Vagina (tissue), 2 donors: ENCODE measurements around the gene UGT2A2.

Source experiments
- CTCF ChIP-seq, 3 experiments: fragments of 450-650 bp in 2 of 3; fragments of 200-600 bp in 1 of 3; sonication (generic) in 1 of 3; IDR thresholded peaks; one replicate each; pipeline ENCODE4 v1.5.1; 2017 to 2019; ENCODE audit warnings: antibody characterized with exemption in 3 of 3, mild to moderate bottlenecking in 2 of 3, moderate library complexity in 2 of 3
- POLR2A ChIP-seq, 2 donors: fragments of 450-650 bp; IDR thresholded peaks; one replicate each; pipeline ENCODE4 v1.6.1; 2017; ENCODE audit warnings: antibody characterized with exemption in 2 of 2, mild to moderate bottlenecking in 2 of 2, moderate library complexity in 2 of 2
- POLR2AphosphoS5 ChIP-seq, 2 donors: sonication (generic); formaldehyde crosslinking; IDR thresholded peaks; one replicate each; pipeline ENCODE4 v1.9.0; 2017; ENCODE audit warnings: antibody characterized with exemption in 2 of 2, mild to moderate bottlenecking in 2 of 2, low read depth in 1 of 2; ENCODE audit not compliant: insufficient read depth in 1 of 2

GRCh38 chr4:69639542-69639941 is at the start of gene UGT2A2:
- TF ChIP-seq POLR2A (IDR thresholded peaks at IDR 0.05) (no peak), CTCF (IDR thresholded peaks at IDR 0.05) (no peak), POLR2AphosphoS5 (IDR thresholded peaks at IDR 0.05; ENCODE audit: insufficient read depth in 1 of 2, low read depth in 1 of 2) (no peak)
